K562 (cell line): Measurements from ENCODE around the gene SHANK2. TPM values are rescaled to one million over a fixed set of nuclear protein-coding genes. Genes with fewer than 3 reads are reported as not detected.

Experiments
- ATAC-seq: fragments of 200-7000 bp; cut with Tn5 transposase; 3 replicates; pipeline ENCODE4 v1.9.1; 2020; ENCODE audit warnings: moderate library complexity
- BruUV-seq: library from RNA; stranded (reverse); fragments of 400-500 nt; replicated peaks from 2 replicates; lab custom pipeline; 2021; lab: Mats Ljungman, UMichigan
- CTCF ChIA-PET: fragments of 300-600 bp; formaldehyde crosslinking; extraction: SDS; loops from one replicate; lab custom pipeline; 2021; ENCODE audit warnings: low intra/inter-chr PET ratio; lab: Yijun Ruan, JAX
- POLR2A ChIA-PET: fragments of 300-600, 350-650 bp; sonication (Branson Sonifier 250); formaldehyde crosslinking; extraction: SDS; loops from one replicate; lab custom pipeline; 2021; ENCODE audit warnings: antibody characterized with exemption, inconsistent platforms; lab: Yijun Ruan, JAX
- DNase-seq, 4 experiments: peaks; one replicate each; pipeline versions ENCODE4 v3.0.0 to v3.0.0-alpha.2; 2011 to 2018; ENCODE audit warnings: low spot score in 3 of 4, mixed read lengths in 3 of 4; ENCODE audit errors: extremely low read depth in 1 of 4
- FAIRE-seq: peaks from 2 replicates; lab custom pipeline; 2011; peaks lifted over from hg19 to GRCh38; lab: Jason Lieb, UNC
- H2AFZ ChIP-seq: 2 replicates; pipeline ENCODE4 v1.6.0; 2011; ENCODE audit warnings: low read depth, low read length, control low read depth, inconsistent platforms
- H3K27ac ChIP-seq: fragments of 200-600 bp; 3 replicates; pipeline ENCODE4 v1.8.0; 2011; ENCODE audit warnings: low read depth, mild to moderate bottlenecking, control low read depth, inconsistent platforms, low read length, moderate library complexity, mixed read lengths; ENCODE audit errors: extremely low read depth
- H3K27me3 ChIP-seq, 2 experiments: fragments of 300-600 bp in 1 of 2; 2 replicates in 1 of 2; 3 replicates in 1 of 2; pipeline versions ENCODE4 v1.6.0 to v1.8.0; 2011; ENCODE audit warnings: inconsistent platforms in 2 of 2, low read length in 2 of 2, mild to moderate bottlenecking in 1 of 2, mixed read lengths in 1 of 2, moderate library complexity in 1 of 2; ENCODE audit not compliant: control insufficient read depth in 2 of 2, insufficient read depth in 2 of 2
- H3K36me3 ChIP-seq: fragments of 300-600 bp; 3 replicates; pipeline ENCODE4 v1.8.0; 2011; ENCODE audit warnings: mild to moderate bottlenecking, low read length, inconsistent platforms; ENCODE audit not compliant: control insufficient read depth, insufficient read depth
- H3K4me1 ChIP-seq, 2 experiments: fragments of 200-600 bp in 1 of 2; replicated peaks in 1 of 2; 2 replicates in 1 of 2; 3 replicates in 1 of 2; pipeline versions ENCODE4 v1.5.1 to v1.8.0; 2011; ENCODE audit warnings: inconsistent platforms in 2 of 2, low read length in 2 of 2, mild to moderate bottlenecking in 1 of 2, mixed read lengths in 1 of 2, moderate library complexity in 1 of 2; ENCODE audit not compliant: control insufficient read depth in 2 of 2, insufficient read depth in 2 of 2
- H3K4me2 ChIP-seq: 2 replicates; pipeline ENCODE4 v1.6.1; 2011; ENCODE audit warnings: low read length, control low read depth, inconsistent platforms, mixed read lengths; ENCODE audit not compliant: insufficient read depth
- H3K4me3 ChIP-seq: fragments of 200-600 bp; sonication (generic), shearing (Covaris generic); 2 replicates; pipeline ENCODE4 v1.5.1; 2016; ENCODE audit warnings: control low read depth, inconsistent platforms
- H3K79me2 ChIP-seq: fragments of 200-600 bp; 3 replicates; pipeline ENCODE4 v1.8.0; 2011; ENCODE audit warnings: low read length, inconsistent platforms; ENCODE audit not compliant: control insufficient read depth, insufficient read depth
- H3K9ac ChIP-seq, 2 experiments: 2 replicates each; pipeline versions ENCODE4 v1.6.0 to v1.6.1; 2011; ENCODE audit warnings: low read depth in 2 of 2, low read length in 2 of 2, control low read depth in 1 of 2, inconsistent platforms in 1 of 2, mild to moderate bottlenecking in 1 of 2, mixed read lengths in 1 of 2; ENCODE audit not compliant: insufficient read depth in 1 of 2
- H3K9me1 ChIP-seq: one replicate; pipeline ENCODE4 v1.6.0; 2011; ENCODE audit warnings: inconsistent platforms, mild to moderate bottlenecking, low read length, moderate library complexity; ENCODE audit not compliant: control insufficient read depth, insufficient read depth
- H3K9me3 ChIP-seq: replicated peaks from 2 replicates; pipeline ENCODE4 v1.5.1; 2011; ENCODE audit warnings: low read depth, low read length, inconsistent platforms; ENCODE audit not compliant: control insufficient read depth, insufficient read depth
- H4K20me1 ChIP-seq: replicated peaks from 2 replicates; pipeline ENCODE4 v1.6.1; 2011; ENCODE audit warnings: low read length, inconsistent platforms, mixed read lengths; ENCODE audit not compliant: control insufficient read depth, insufficient read depth
- AFF1 ChIP-seq, 2 experiments: fragments of 450-650 bp; IDR thresholded peaks; 2 replicates each; pipeline ENCODE4 v1.6.1; 2018; ENCODE audit warnings: mild to moderate bottlenecking in 2 of 2, low read depth in 1 of 2; ENCODE audit not compliant: partially characterized antibody in 2 of 2
- ESRRA ChIP-seq: fragments of 450-650 bp; IDR thresholded peaks from 2 replicates; pipeline ENCODE4 v1.6.1; 2014; ENCODE audit warnings: low read depth, mild to moderate bottlenecking, moderate library complexity, borderline replicate concordance
- HEY1 ChIP-seq: fragments of 250-450 bp; sonication (Bioruptor Pico); IDR thresholded peaks from 2 replicates; pipeline ENCODE4 v1.5.0; 2020; ENCODE audit warnings: mild to moderate bottlenecking, moderate library complexity, borderline replicate concordance
- PHF8 ChIP-seq: fragments of 200-600 bp; sonication (generic); IDR thresholded peaks from 2 replicates; pipeline ENCODE4 v1.6.1; 2012; ENCODE audit warnings: mixed run types, mild to moderate bottlenecking, inconsistent platforms, low read length, moderate library complexity, borderline replicate concordance
- ZBTB2 ChIP-seq: fragments of 450-650 bp; IDR thresholded peaks from 2 replicates; pipeline ENCODE4 v1.6.1; 2016; ENCODE audit warnings: antibody characterized with exemption
- ZFPM2 ChIP-seq: fragments of 250-450 bp; sonication (Bioruptor Pico); IDR thresholded peaks from 2 replicates; pipeline ENCODE4 v1.5.1; 2022; ENCODE audit warnings: mild to moderate bottlenecking
- ZNF282 ChIP-seq: sonication (generic); formaldehyde crosslinking; IDR thresholded peaks from 2 replicates; pipeline ENCODE4 v1.8.1; 2023; ENCODE audit warnings: missing genetic modification reagents
- ZSCAN29 ChIP-seq: fragments of 450-650 bp; IDR thresholded peaks from 2 replicates; pipeline ENCODE4 v1.6.1; 2017
- WGBS: fragments of 100-300 bp; shearing (Covaris generic); methylation state at CpG from one replicate; pipeline ENCODE4 v1.1.6; 2016; ENCODE audit warnings: low coverage, mixed read lengths; ENCODE audit not compliant: insufficient coverage; ENCODE audit errors: missing lambda C conversion rate; 5-methylcytosine and 5-hydroxymethylcytosine counted together
- in situ Hi-C: fragments of 300-500 bp; cut with MboI; formaldehyde crosslinking; loops from 4 replicates; pipeline ENCODE4 v1.15.0; 2018; ENCODE audit warnings: inconsistent platforms, mixed read lengths
- intact Hi-C: fragments of 100-400 bp; cut with micrococcal nuclease; formaldehyde crosslinking; loops from 2 replicates; pipeline ENCODE4 v1.14.2; 2022
- polyA plus RNA-seq, 8 experiments: library from polyadenylated mRNA; depleted of rRNA in 4 of 8; stranded (reverse) in 5 of 8; unstranded in 3 of 8; fragments of >200 nt; fragmentation: Nextera tagmentation in 2 of 8; fragmentation: Illumina TruSeq in 1 of 8; extraction: Ambion mirVana in 2 of 8; extraction: Trizol in 1 of 8; gene quantifications; 2 replicates each; pipeline versions ENCODE4 v1.2.1 to v1.2.3, GENCODE V29; 2011 to 2014; ENCODE audit warnings: inconsistent platforms in 1 of 8, missing spikeins in 1 of 8
- total RNA-seq, 7 experiments: library from RNA; depleted of rRNA in 6 of 7; stranded (reverse); fragments of >200 nt in 6 of 7; fragmentation: Illumina TruSeq in 2 of 7; extraction: Trizol in 2 of 7; gene quantifications; 2 replicates each; pipeline versions ENCODE4 v1.2.1 to v1.2.3, GENCODE V29; 2011 to 2021; ENCODE audit warnings: low replicate concordance in 1 of 7

The SHANK2 gene
- total and polyA plus RNA-seq, 9 of the 15 experiments (the other 6 are each of a cell fraction or from before 2014, with no cell fraction given), result 0.04 to 0.07 TPM; not detected in 7

GRCh38 chr11:71263386-71263785, 11.0 kb upstream of the SHANK2 start (continued):
- TF ChIP-seq AFF1 (IDR thresholded peaks at IDR 0.05; ENCODE audit: low read depth in 1 of 2, partially characterized antibody in 2 of 2), result no peak
- TF ChIP-seq ZSCAN29, result no peak
- TF ChIP-seq PHF8, result no peak
- TF ChIP-seq ESRRA, result no peak

GRCh38 chr11:71255800-71256479, 3.6 kb upstream of the SHANK2 start:
- DNase-seq, result no peak
- no peaks in the 10 kb centered on the region for H3K9me3 ChIP-seq
- H3K4me1 ChIP-seq, result peaks cover 0 to 8% of the 10 kb centered on the region in 2 experiments; a peak in 2 of 5 replicates
- no peak for ATAC-seq
- H3K27me3 ChIP-seq, result peaks cover 5 to 29% of the 10 kb centered on the region in 2 experiments; a peak in 3 of 5 replicates
- H4K20me1 ChIP-seq, result no peaks in the 10 kb centered on the region
- no peak overlapping the region for H3K4me2 ChIP-seq
- ChIA-PET POLR2A (no interaction called here), CTCF (no interaction called here)
- in situ Hi-C loops (no loop called here), intact Hi-C loops (no loop called here)
- no peak overlapping the region for H3K4me3 ChIP-seq
- H3K36me3 ChIP-seq, result no peaks in the 10 kb centered on the region
- H3K27ac ChIP-seq, result no peak overlapping the region
- no peak for FAIRE-seq
- H2AFZ ChIP-seq, result no peak overlapping the region
- no TSS peak for BruUV-seq
- no peak for TF ChIP-seq HEY1 (CRISPR knock-in tag)
- no peak for TF ChIP-seq ZNF282 (CRISPR knock-in tag)
- TF ChIP-seq ZBTB2, result no peak
- TF ChIP-seq ZFPM2 (CRISPR knock-in tag), result no peak
- under 1% methylated on average over 11 of the region's 11 CpGs for WGBS
- no peaks in the 10 kb centered on the region for H3K9me1 ChIP-seq
- no peak overlapping the region for H3K9ac ChIP-seq
- no peaks in the 10 kb centered on the region for H3K79me2 ChIP-seq
